ENCODE measurements around the gene ACACA.
"Not testable (repeated sequence)": the region's sequence is repeated elsewhere in the genome, so short reads cannot be mapped to it uniquely, and the experiment has no call there.

DNA sequence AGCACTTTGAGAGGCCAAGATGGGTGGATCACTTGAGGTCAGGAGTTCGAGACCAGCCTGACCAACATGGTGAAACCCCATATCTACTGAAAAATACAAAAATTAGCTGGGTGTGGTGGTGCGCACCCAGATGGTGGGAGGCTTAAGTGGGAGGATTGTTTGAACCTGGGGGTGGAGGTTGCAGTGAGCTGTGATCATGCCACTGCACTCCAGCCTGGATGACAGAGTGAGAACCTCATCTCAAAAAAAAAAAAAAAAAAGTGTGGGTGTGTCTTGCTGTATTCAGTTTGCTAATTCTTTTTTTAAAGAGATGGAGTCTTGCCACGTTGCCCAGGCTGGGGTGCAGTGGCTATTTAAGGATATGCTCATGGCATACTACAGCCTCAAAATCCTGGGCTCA is 333.2 kb downstream of the ACACA start:
- TF ChIP-seq, protein P1, sequence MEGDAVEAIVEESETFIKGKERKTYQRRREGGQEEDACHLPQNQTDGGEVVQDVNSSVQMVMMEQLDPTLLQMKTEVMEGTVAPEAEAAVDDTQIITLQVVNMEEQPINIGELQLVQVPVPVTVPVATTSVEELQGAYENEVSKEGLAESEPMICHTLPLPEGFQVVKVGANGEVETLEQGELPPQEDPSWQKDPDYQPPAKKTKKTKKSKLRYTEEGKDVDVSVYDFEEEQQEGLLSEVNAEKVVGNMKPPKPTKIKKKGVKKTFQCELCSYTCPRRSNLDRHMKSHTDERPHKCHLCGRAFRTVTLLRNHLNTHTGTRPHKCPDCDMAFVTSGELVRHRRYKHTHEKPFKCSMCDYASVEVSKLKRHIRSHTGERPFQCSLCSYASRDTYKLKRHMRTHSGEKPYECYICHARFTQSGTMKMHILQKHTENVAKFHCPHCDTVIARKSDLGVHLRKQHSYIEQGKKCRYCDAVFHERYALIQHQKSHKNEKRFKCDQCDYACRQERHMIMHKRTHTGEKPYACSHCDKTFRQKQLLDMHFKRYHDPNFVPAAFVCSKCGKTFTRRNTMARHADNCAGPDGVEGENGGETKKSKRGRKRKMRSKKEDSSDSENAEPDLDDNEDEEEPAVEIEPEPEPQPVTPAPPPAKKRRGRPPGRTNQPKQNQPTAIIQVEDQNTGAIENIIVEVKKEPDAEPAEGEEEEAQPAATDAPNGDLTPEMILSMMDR (IDR thresholded peaks at IDR 0.05), result not testable (repeated sequence)
- not testable (repeated sequence) for TF ChIP-seq POLR2A (IDR thresholded peaks at IDR 0.05)

Data from uterus (tissue), 2 donors.